Panc1 (cell line): ENCODE results near the gene FCMR. TPM values are rescaled to one million over a fixed set of nuclear protein-coding genes. Genes with fewer than 3 reads are reported as not detected.

Experiments
- ATAC-seq: fragments of 200-7000 bp; cut with Tn5 transposase; 2 replicates; pipeline ENCODE4 v1.9.1; 2020; ENCODE audit warnings: mild to moderate bottlenecking, moderate library complexity
- BruUV-seq: library from RNA; stranded (reverse); fragments of 400-500 nt; replicated peaks from 2 replicates; lab custom pipeline; 2021; lab: Mats Ljungman, UMichigan
- CTCF ChIA-PET: fragments of 300-600 bp; sonication (Branson Sonifier 250); formaldehyde crosslinking; loops from one replicate; lab custom pipeline; 2022; ENCODE audit warnings: antibody characterized with exemption; lab: Charles Lee
- POLR2A ChIA-PET: fragments of 300-600 bp; sonication (Branson Sonifier 250); formaldehyde crosslinking; loops from one replicate; lab custom pipeline; 2022; ENCODE audit warnings: antibody characterized with exemption; lab: Charles Lee
- DNase-seq: peaks from one replicate; pipeline ENCODE4 v3.0.0-alpha.2; 2010; ENCODE audit warnings: low read depth, low spot score
- H3K27ac ChIP-seq: 2 replicates; pipeline ENCODE4 v1.5.1; 2011; ENCODE audit warnings: mild to moderate bottlenecking, low read length, inconsistent platforms
- H3K27me3 ChIP-seq: fragments of 200-500 bp; sonication (Bioruptor generic); 2 replicates; pipeline ENCODE4 v1.6.0; 2014; ENCODE audit warnings: low read length, inconsistent platforms; ENCODE audit not compliant: control insufficient read depth, insufficient read depth
- H3K36me3 ChIP-seq: fragments of 200-500 bp; sonication (Bioruptor generic); 2 replicates; pipeline ENCODE4 v1.5.1; 2014; ENCODE audit warnings: inconsistent platforms, mild to moderate bottlenecking, low read length, moderate library complexity; ENCODE audit not compliant: control insufficient read depth, insufficient read depth
- H3K4me1 ChIP-seq: 2 replicates; pipeline ENCODE4 v1.5.1; 2011; ENCODE audit warnings: inconsistent platforms, mild to moderate bottlenecking, low read length, moderate library complexity; ENCODE audit not compliant: control insufficient read depth, insufficient read depth
- H3K4me3 ChIP-seq, 2 experiments: 2 replicates each; pipeline ENCODE4 v1.5.1; 2011 to 2012; ENCODE audit warnings: low read depth in 2 of 2, low read length in 2 of 2, mild to moderate bottlenecking in 2 of 2, inconsistent platforms in 1 of 2, moderate library complexity in 1 of 2
- H3K9me3 ChIP-seq: fragments of 200-500 bp; sonication (Bioruptor generic); 2 replicates; pipeline ENCODE4 v1.5.1; 2014; ENCODE audit warnings: low read depth, mild to moderate bottlenecking, inconsistent platforms, low read length, moderate library complexity; ENCODE audit not compliant: control insufficient read depth, insufficient read depth
- CTCF ChIP-seq: fragments of 450-650 bp; IDR thresholded peaks from 2 replicates; pipeline ENCODE4 v1.5.1; 2017; ENCODE audit warnings: mild to moderate bottlenecking
- POLR2AphosphoS5 ChIP-seq: IDR thresholded peaks from 2 replicates; pipeline ENCODE4 v1.6.1; 2012; ENCODE audit warnings: mild to moderate bottlenecking, low read depth, low read length, moderate library complexity
- SIN3A ChIP-seq: IDR thresholded peaks from 2 replicates; pipeline ENCODE4 v1.6.1; 2012; ENCODE audit warnings: low read depth, mild to moderate bottlenecking, low read length, moderate library complexity, borderline replicate concordance; ENCODE audit not compliant: insufficient read depth
- TCF7L2 ChIP-seq: IDR thresholded peaks from 2 replicates; pipeline ENCODE4 v1.6.1; 2011; ENCODE audit warnings: mild to moderate bottlenecking, low read depth, low read length, inconsistent platforms
- in situ Hi-C: cut with HindIII; loops from 2 replicates; pipeline ENCODE4 v1.10.0; 2016; ENCODE audit warnings: low sequenced_read_pairs, low pct_unique_long_range_greater_than_20kb
- intact Hi-C: fragments of 100-400 bp; cut with micrococcal nuclease; formaldehyde crosslinking; loops from one replicate; pipeline ENCODE4 v1.10.0; 2022; ENCODE audit not compliant: unreplicated experiment
- total RNA-seq: library from RNA; stranded (reverse); gene quantifications from one replicate; pipeline ENCODE4 v1.2.1, GENCODE V29; 2021; ENCODE audit not compliant: unreplicated experiment
- TF ChIP-seq, protein P1 (sequence below), 2 experiments: IDR thresholded peaks; 2 replicates each; pipeline ENCODE4 v1.6.1; 2011 to 2012; ENCODE audit warnings: low read depth in 2 of 2, control low read depth in 1 of 2, low read length in 1 of 2, mild to moderate bottlenecking in 1 of 2, moderate library complexity in 1 of 2; ENCODE audit not compliant: insufficient read depth in 1 of 2

The FCMR gene
- total RNA-seq, 1 experiment from 2014 or later = 0.41 TPM

GRCh38 chr1:206929524-206929923 lies 7.8 kb upstream of the FCMR start:
- H3K4me1 ChIP-seq = no peaks in the 10 kb centered on the region
- H3K27me3 ChIP-seq = no peaks in the 10 kb centered on the region
- TF ChIP-seq, protein P1, sequence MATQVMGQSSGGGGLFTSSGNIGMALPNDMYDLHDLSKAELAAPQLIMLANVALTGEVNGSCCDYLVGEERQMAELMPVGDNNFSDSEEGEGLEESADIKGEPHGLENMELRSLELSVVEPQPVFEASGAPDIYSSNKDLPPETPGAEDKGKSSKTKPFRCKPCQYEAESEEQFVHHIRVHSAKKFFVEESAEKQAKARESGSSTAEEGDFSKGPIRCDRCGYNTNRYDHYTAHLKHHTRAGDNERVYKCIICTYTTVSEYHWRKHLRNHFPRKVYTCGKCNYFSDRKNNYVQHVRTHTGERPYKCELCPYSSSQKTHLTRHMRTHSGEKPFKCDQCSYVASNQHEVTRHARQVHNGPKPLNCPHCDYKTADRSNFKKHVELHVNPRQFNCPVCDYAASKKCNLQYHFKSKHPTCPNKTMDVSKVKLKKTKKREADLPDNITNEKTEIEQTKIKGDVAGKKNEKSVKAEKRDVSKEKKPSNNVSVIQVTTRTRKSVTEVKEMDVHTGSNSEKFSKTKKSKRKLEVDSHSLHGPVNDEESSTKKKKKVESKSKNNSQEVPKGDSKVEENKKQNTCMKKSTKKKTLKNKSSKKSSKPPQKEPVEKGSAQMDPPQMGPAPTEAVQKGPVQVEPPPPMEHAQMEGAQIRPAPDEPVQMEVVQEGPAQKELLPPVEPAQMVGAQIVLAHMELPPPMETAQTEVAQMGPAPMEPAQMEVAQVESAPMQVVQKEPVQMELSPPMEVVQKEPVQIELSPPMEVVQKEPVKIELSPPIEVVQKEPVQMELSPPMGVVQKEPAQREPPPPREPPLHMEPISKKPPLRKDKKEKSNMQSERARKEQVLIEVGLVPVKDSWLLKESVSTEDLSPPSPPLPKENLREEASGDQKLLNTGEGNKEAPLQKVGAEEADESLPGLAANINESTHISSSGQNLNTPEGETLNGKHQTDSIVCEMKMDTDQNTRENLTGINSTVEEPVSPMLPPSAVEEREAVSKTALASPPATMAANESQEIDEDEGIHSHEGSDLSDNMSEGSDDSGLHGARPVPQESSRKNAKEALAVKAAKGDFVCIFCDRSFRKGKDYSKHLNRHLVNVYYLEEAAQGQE (IDR thresholded peaks at IDR 0.05; ENCODE audit: insufficient read depth in 1 of 2, low read depth in 2 of 2, low read length in 1 of 2) = no peak
- no peak for TF ChIP-seq TCF7L2
- no peak for TF ChIP-seq SIN3A
- TF ChIP-seq CTCF = no peak
- no peak for TF ChIP-seq POLR2AphosphoS5
- no peak overlapping the region for H3K27ac ChIP-seq
- in situ Hi-C loops (no loop called here), intact Hi-C loops (no loop called here)
- H3K36me3 ChIP-seq = no peaks in the 10 kb centered on the region
- ChIA-PET CTCF (no interaction called here), POLR2A (no interaction called here)
- ATAC-seq (no peak), DNase-seq (no peak)
- H3K9me3 ChIP-seq = no peaks in the 10 kb centered on the region
- BruUV-seq = no TSS peak
- H3K4me3 ChIP-seq = no peak overlapping the region

DNA sequence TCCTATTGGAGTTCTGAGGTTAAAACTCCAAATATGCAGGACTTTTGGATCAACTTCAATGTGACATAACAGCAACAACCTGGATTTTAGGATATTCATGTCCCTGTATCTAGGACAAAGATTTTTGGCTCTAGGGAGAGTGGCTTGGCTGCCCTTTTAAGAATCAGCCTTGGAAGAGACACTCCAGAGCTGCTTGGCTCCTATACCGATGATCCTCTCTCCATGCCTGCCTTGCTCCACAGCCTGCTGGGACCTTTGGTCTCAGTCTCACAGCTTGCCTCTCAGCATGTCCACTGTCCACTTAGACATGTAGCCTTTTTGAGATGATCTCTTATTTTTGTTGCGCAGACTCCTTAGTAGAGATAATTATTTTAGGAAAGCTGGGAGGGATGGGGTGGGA lies 4.5 kb upstream of the FCMR start:
- H3K36me3 ChIP-seq = no peaks in the 10 kb centered on the region
- POLR2A ChIA-PET = no interaction called here
- TF ChIP-seq POLR2AphosphoS5 (no peak), CTCF (no peak), SIN3A (no peak), TCF7L2 (no peak)
- TF ChIP-seq, protein P1 (IDR thresholded peaks at IDR 0.05; ENCODE audit: insufficient read depth in 1 of 2, low read depth in 2 of 2, low read length in 1 of 2) = no peak
- intact Hi-C loops (no loop called here), in situ Hi-C loops (no loop called here)
- H3K4me1 ChIP-seq = no peaks in the 10 kb centered on the region
- CTCF ChIA-PET = interaction anchor here (0.6 to 0.7 kb wide), 2 partner anchors 77 to 286 kb away, joined by 3 to 8 read pairs; no protein-coding TSS in a partner anchor
- no TSS peak for BruUV-seq
- ATAC-seq (no peak), DNase-seq (no peak)
- no peaks in the 10 kb centered on the region for H3K27me3 ChIP-seq
- no peak overlapping the region for H3K4me3 ChIP-seq
- no peaks in the 10 kb centered on the region for H3K9me3 ChIP-seq
- no peak overlapping the region for H3K27ac ChIP-seq
